Colon (tissue), 2 donors: ENCODE results near the gene HCST.
"Not testable (repeated sequence)": the region's sequence is repeated elsewhere in the genome, so short reads cannot be mapped to it uniquely, and the experiment has no call there.

Experiments used
- FAIRE-seq: peaks from 2 replicates; lab custom pipeline; 2012; peaks lifted over from hg19 to GRCh38; lab: Jason Lieb, UNC
- donor health status: control.
- donor health status: control.

Gene HCST

DNA sequence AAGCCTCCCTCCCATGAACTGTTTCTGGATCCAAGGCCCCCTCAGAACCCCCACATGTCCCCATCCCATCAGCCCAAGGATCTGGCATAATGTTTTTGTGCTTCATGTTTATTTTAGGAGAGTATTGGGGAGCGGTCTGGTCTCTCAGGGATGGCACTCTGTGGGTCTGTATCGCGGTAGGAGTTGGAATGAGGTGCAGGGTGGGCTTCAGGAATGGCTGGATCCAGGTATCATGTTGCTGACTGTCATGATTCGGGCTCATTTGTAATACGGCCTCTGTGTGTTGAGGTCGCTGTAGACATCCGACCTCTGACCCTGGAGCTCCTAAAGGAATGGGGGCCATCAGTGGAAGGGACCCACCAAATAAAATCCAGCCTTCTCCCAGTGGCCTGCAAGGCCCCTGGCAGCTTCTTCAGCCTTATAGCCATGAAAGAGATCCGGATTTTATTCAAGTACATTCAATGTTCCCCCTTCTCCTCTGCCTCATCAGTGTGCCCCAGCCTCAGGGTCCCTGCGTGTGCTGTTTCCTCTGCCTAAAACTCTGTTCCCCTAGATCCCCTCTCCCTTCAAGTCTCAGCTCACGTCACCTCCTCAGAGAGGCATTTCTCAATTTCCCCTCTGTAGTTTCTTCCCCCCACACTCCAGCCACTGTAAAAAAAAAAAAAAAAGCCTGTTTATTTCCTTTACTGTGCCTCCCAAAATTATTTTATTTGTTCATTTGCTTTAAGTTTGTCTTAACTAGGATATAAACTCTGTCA lies 2.2 kb downstream of the HCST start:
- no peak for FAIRE-seq

DNA sequence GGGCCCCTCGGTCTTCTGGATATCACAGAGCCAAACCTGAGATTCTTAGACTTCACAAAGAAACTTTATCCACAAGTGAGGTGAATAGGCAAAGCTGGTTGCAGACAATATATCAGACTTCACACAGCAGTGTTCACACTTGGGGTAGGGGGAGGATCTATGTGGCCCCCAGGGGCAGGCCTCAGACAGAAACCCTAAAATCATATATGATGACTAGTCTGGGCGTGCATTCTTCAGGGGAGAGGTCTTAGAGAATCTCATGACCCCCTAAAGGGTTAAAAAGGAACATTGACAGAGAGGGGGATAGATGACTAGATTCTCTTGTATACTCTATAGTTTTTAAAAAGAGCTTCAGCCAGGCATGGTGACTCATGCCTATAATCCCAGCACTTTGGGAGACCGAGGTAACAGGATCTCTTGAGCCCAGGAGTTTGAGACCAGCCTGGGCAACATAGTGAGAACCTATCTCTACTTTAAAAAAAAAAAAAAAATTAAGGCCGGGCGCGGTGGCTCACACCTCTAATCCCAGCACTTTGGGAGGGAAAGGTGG lies 2.9 kb downstream of the HCST start:
- no peak for FAIRE-seq

DNA sequence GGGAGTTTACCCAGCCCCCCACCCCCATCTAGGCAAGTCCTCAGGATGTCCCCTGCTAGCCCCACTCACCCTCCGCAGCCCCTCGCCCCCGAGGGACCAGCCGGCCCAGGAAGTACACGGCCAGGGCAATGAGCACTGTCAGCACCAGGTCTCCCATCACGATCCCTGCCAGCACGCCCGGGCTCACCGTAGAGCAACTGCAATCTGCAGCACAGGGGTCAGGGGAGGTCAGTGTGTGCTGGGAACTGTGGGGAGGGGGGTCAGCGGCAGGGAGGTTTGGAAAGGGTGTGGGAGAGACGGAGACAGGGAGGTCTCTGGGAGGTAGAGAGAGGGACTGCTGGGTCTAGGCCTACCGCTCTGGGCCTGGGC lies 5.0 kb downstream of the HCST start:
- no peak for FAIRE-seq

DNA sequence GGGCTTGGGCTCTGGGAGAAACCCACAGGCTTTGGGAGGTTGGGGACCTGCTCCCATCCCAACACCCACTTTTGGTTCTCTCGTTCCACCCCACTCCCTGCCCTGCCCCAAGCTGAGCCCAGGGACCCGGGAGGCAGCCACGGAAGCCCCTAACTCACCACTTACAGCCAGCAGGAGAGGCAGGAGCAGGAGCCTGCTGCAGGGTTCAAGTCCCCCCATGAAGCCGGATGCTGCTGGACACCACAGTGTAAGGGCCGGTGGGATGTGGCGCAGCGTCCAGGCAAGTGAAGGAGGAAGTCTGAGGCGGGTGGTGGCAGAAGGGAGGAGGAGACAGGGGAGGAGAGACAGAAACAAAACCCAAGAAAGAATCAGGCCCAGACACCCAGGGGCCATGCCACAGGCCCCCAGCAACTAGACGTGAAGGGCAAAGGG lies 5.7 kb downstream of the HCST start, which contains the start of gene TYROBP:
TSS of gene TYROBP (minus strand) at position 286 of the 432 bp plus-strand sequence. CDS start at position 219, 67 bp downstream.
- no peak for FAIRE-seq

DNA sequence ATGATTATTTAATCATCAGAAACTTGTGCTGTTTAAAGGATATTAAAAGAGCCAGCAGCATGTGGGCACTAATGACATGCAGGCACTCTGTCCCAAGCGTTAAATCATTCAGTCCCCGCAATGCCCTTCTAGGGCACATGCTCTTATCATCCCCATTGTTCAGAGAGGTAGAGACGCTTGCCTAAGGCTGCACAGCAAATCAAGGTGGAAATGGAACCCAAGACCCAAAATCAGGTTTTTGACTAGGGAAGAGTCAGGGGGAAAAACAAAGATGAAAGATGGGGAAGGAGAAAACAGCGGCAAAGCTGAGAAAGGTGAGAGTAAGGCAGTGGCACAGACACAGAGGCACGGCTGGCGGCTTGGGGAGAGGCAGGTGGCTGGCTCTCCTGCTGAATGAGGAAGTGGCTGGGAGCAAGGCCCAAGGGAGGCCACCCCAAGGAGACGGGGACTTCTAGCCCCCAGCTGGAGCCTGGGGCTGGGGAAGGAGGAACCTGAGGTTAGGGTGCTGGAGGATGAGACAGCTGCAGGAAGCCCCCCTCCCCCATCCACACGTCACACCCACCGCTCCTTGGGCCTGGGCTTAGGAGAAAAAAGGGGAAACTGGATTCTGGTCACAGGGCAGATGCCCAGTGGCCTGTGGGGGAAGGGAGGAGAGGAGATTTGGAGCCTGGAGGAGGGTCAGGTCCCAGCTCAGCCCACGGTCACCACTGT lies 6.8 kb downstream of the HCST start:
- FAIRE-seq = no peak

DNA sequence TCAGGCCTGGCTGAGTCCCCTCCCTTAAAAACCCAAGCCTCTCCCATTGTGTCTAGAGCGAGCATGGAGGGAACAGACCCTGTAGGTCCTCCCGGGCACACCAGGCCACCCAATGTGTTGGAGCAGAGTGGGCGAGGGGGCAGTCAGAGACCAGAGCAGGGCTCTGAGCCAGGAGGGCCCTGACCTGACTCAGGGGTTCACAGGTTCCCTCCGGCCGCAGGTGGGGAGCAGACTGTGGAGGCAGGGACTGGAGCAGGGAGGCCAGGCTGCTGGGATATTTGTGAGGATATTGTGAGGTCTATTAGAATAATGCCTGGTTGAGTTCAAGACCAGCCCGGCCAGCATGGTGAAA lies 7.3 kb downstream of the HCST start:
- FAIRE-seq = no peak

DNA sequence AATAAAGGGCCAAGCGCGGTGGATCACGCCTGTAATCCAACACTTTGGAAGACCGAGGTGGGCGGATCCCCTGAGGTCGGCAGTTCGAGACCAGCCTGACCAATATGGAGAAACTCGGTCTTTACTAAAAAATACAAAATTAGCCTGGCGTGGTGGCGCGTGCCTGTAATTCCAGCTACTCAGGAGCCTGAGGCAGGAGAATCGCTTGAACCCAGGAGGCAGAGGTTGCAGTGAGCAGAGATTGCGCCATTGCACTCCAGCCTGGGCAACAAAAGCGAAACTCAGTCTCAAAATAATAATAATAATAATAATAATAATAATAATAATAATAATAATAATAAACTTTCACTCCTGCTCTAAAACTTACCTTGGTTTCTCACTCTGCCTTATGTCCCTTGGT lies 8.0 kb downstream of the HCST start:
- not testable (repeated sequence) for FAIRE-seq

DNA sequence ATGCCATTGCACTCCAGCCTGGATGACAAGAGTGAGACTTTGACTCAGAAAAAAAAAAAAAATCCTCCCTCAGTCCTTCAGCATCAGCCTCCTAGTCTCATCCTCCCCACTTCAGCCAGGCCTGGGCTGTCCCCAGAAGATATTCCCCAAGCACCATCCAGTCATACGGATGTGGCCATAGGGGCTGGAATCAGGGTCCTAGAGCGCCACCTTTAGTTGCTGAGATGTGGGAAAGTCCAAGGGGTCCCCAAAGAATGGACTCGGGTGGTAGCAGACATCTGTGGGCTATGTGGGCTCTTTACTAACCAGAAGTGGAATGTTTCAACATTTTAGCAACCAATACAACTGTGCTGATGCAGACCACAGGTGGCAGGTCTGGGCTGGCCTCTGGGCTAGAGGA lies 8.8 kb downstream of the HCST start:
- FAIRE-seq = no peak

DNA sequence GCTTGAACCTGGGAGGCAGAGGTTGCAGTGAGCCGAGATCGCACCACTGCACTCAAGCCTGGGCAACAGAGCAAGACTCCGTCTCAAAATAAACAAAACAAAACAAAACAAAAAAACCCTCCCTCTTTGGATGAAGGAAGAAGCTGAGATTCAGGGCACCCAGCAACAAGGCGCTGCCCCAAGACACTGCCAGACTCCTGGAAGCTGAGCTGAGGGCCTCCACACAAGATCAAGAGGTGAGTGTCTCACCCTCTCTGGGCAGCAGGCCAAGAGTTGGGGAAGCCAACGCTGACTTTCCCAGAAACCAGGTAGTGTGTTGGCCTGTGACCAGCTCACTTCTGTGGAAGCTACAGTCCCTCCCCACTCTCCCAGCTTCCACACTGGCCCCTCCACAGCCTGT lies 9.5 kb downstream of the HCST start:
- FAIRE-seq = no peak

DNA sequence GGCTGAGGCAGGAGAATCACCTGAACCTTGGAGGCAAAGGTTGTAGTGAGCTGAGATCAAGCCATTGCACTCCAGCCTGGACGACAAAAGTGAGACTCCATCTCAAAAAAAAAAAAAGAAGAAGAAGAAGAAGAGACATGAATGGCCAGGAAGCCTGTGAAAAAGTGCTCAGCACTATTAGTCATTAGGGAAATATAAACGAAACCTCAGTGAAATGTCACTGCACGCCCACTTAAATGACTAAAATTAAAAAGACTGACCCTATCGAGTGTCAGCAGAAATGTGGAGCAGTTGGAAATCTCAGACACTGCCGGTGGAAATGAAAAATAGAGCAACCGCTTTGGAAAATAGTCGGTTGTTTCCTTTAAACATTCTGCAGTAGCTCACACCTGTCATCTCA lies 11.3 kb downstream of the HCST start:
- no peak for FAIRE-seq

DNA sequence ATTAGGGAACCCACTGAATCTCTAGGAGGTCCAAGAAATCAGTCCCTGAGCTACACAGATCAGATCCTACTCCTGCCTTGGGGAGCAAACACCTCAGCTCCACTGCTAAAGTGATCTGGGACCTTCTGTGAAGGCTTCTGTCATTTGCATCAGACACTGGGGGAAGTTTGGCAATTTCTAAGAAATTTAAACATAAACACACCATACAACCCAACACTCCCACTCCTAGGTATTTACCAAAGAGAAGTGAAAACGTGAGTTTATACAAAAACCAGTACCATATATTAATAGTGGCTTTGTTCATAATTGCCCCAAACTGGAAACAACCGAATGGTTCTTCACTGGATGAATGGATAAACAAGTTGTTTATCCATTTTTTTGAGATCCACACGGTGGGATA lies 13.1 kb downstream of the HCST start:
- FAIRE-seq = no peak

DNA sequence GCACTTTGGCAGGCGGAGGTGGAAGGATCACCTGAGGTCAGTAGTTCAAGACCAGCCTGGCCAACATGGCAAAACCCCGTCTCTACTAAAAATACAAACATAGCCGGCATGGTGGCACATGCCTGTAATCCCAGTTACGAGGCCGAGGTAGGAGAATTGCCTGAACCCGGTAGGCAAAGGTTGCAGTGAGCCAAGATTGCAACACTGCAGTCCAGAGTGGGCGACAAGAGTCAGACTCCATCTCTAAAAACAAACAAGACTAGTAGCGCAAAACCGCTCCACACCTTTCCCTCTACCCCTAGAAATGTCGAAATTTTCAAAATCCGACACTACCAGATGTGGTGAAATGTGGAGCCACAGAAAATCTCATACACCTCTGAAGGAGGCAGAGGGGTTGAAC lies 17.0 kb downstream of the HCST start:
- no peak for FAIRE-seq

DNA sequence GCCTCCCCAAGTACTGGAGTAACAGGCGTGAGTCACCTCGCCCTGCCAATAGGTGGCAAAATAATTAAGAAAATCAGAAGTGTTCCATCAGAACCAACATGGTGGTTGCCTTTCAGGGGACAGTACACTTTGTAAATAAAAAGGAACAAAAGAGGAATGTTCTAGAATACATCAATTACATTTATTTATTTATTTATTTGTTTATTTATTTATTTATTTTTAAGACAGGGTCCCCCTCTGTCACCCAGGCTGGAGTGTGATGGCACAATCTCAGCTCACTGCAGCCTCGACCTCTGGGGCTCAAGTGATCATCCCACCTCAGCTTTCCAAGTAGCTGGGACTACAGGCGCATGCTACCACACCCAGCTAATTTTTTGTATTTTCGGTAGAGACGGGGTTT lies 18.7 kb downstream of the HCST start:
- no peak for FAIRE-seq

DNA sequence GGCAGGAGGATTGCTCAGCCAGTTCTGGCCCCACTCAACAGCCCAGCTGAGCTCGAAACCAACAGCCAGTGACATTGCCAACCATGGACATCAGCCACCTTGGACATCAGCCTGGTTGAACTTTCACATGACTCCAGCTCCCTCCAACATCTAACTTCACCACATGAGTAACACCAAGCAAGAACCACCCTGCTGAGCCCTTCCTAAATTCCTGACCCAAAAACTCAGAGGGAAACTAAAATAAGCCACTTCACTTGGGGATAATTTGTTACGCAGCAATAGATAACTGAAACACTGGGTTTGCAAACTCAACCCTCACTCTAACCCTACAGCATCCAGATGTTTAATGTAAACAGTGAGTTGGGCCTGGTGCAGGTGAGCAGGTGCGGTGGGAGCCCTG lies 23.2 kb downstream of the HCST start:
- no peak for FAIRE-seq

DNA sequence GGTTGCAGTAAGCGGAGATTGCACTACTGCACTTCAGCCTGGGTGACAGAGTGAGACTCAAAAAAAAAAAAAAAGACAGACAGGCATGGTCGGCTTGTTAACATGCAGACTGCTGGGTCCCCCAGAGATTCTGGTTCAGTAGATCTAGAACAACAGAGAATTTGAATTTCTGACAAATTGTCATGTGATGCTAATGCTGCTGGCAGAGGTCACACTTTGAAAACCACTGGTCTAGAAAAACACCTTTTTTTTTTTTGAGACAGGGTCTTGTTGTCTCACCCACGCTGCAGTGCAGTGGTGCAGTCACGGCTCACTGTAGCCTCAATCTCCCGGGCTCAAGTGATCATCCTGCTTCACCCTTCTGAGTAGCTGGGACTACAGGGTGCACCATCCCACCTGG lies 26.2 kb downstream of the HCST start:
- FAIRE-seq = no peak

DNA sequence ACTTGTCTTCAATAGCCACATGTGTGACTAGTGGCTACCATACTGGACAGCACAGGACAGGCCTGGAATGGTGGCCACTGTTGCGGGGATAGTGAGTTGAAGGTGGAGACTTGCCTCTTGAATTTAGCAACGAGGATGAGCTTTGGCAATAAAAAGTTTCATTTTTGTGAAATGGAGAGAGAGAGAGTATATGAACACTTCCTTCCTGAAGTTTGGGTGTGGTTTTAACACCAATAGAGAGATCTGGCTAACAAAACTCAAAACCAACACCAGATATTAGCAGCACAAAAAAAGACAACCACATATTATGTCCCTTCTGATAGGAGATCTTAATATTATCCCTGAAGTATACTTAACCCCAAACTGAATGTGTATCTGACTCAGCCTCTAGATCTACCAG lies 27.5 kb downstream of the HCST start:
- FAIRE-seq = no peak

DNA sequence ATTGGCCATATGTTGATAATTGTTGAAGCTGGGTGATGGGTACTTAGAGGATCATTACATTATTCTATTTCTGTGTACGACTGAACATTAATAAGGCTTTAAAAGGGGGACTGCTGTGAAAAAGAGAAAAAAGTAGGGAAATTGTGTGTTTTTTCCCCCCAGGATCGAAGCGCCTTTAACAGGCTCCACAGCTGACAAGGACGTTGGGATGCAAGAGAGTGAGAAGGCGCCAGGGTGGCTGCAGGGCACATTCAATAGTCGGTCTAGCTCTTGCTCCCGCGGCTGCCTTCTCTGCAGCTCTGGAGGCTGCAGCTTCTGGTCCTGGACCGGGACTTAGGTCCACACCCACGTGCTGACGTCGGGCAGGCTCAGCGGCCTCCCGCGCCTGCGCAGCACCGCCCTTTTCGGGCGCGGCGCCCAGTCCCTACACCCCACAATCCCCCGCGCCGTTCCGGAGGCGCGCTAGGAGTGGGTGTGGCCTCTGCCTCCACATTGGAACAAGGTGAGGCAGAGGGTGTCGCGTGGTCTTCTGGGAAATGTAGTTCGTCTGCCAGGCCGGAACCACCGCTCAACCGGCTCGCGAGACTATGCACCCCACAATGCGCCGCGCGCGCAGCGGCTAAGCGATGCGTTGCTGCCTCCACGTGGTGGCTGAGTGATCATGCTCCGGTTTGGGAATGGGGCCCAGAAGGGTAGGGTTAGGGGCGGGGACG lies 29.0 kb downstream of the HCST start:
- peak; percentile 28 for FAIRE-seq

DNA sequence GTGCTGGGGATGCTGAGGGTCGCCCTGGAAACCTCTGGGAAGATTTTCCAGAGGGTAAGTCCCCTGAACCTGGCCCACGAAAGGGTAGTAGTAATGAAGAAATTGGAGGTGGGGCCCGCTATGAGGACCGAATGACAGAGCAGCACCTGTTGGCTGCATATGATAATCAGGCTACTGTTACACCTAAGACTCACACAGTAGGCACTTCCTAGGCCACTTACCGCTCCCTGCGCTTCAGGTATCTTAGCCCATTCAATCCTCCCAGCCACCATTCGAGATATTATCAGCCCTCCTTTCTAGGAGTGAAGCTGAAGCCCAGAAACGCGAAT lies 29.5 kb downstream of the HCST start:
- no peak for FAIRE-seq

DNA sequence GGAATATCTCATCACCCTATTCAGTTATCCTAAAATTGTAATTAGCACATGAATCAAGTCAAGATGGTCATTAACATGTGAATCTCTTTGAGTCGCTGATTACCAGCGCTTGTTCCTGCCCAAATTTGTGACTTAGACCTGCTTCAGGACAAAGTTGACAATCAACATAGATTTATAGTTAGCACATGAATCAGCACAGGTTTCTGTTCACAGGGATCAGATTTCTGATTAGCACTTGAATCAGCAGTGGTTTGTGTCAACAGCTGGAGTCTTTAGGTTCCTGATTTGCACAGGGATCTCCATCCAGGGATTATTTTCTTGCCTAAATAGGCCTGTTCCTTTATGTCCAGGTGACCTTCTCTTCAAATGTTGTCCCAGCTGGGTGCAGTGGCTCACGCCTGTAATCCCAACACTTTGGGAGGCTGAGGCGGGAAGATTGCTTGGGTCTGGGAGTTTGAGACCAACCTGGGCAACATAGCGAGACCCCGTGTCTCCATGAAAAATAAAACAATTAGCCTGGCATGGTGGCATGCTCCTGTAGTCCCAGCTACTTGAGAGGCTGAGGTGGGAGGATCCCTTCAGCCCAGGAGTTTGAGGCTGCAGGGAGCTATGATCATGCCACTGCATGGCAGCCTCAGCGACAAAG lies 30.1 kb downstream of the HCST start:
- no peak for FAIRE-seq

DNA sequence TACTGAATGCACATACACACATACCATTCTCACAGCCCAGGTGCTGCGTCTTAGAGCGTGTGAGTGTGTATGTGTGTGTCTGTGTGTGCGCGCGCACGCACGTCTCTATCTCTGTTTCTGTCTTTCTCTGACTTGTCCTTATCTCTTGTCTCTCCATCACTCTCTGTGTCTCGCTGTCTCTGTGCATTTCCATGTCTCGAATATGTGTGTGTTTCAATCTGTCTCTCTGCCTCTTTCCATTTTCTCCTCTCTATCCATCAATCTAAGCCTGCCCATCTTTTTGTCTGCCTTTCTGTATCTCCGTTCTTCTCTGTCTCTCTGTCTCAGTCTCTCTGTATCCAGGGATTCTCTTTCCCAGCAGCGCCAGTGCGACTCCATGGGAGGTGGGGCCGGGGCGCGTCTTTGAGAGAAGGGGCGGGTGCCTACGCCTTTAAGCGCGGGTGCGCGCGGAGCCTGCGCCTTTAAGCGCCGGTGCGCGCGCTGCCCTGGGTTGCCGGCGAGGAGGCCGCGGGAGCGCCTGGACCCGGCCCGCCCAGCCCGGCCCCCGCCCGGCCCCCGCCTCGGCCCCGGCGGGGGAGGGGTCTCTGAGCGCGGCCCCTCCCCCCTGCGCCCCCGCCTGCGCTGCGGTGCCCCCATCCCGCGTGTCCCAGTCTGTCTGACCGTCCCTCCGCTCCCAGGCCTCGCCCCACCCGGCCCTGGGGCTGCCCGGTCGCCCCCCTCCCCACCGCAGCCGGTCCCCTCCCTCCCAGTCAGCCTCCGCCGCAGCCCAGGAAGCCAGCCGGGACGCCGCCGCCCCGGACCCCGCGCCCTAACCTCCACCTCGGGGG lies 33.8 kb downstream of the HCST start, which contains the start of gene LRFN3:
TSS of gene LRFN3 (plus strand) at position 464 of the 827 bp plus-strand sequence. CDS start 3,052 bp downstream, outside the sequence.
- no peak for FAIRE-seq

DNA sequence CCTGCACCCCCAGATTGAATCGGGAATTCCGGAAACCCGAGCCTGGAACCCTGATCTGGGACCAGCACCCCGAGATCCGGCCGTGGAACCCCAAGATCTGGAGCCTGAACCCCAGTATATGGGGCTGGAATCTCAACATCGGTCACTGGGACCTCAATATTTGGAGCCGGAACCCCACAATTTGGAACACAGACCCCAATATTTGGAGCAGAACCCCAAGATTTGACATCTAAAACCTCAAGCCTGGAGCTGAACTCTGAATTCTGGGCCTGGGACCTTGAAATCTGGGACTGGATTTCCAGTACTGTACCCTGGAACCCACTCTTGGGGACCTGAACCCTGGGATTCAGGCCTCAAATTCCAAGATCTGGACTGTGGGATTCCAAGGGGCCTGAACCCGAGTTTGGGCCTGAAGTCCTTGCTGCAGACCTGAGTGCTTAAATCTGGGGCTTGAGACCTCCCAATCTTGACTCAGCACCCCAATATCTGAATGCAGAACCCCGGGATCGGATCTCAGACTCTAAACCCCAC lies 34.5 kb downstream of the HCST start:
- FAIRE-seq = no peak
